ENCODE measurements around the gene SPIN1.

- no peak for TF ChIP-seq EZH2 (IDR thresholded peaks at IDR 0.05; ENCODE audit: insufficient read depth, poor library complexity, severe bottlenecking)
- no peak for TF ChIP-seq EZH2phosphoT487 (IDR thresholded peaks at IDR 0.05; ENCODE audit: insufficient read depth, low read depth)
Measured at GRCh38 chr9:88387552-88388202, 567 bp upstream of the SPIN1 start.

Data from GM23248 (cell line).